GM12878 (cell line): ENCODE data around the gene GRIN2A. TPM values are rescaled to one million over a fixed set of nuclear protein-coding genes. Genes with fewer than 3 reads are reported as not detected.

Experiments used
- ATAC-seq: fragments of 200-7000 bp; cut with Tn5 transposase; 3 replicates; pipeline ENCODE4 v1.9.1; 2020; ENCODE audit warnings: mild to moderate bottlenecking, moderate library complexity
- BruUV-seq: library from RNA; stranded (reverse); fragments of 400-500 nt; replicated peaks from 2 replicates; lab custom pipeline; 2021; lab: Mats Ljungman, UMichigan
- CTCF ChIA-PET: fragments of 300-600 bp; sonication (Branson Sonifier 250); formaldehyde crosslinking; extraction: SDS; loops from one replicate; lab custom pipeline; 2021; ENCODE audit warnings: inconsistent platforms; lab: Yijun Ruan, JAX
- POLR2A ChIA-PET: fragments of 350-600 bp; formaldehyde crosslinking; extraction: SDS; loops from one replicate; lab custom pipeline; 2021; ENCODE audit warnings: inconsistent platforms; lab: Charles Lee
- RAD21 ChIA-PET: fragments of 300-600 bp; sonication (Branson Sonifier 250); formaldehyde crosslinking; loops from one replicate; lab custom pipeline; 2023; ENCODE audit warnings: antibody characterized with exemption; ENCODE audit not compliant: unreplicated experiment; lab: Charles Lee
- SMC1A ChIA-PET: fragments of 300-600 bp; sonication (Branson Sonifier 250); formaldehyde crosslinking; loops from one replicate; lab custom pipeline; 2023; ENCODE audit not compliant: unreplicated experiment, uncharacterized antibody; lab: Charles Lee
- DNase-seq: peaks from one replicate; pipeline ENCODE4 v3.0.0-alpha.2; 2011; ENCODE audit warnings: low read depth, low spot score
- FAIRE-seq: peaks from 3 replicates; lab custom pipeline; 2011; peaks lifted over from hg19 to GRCh38; lab: Jason Lieb, UNC
- H2AFZ ChIP-seq: 2 replicates; pipeline ENCODE4 v1.6.0; 2011; ENCODE audit warnings: low read depth, low read length, control low read depth; ENCODE audit not compliant: control insufficient read depth
- H3K27ac ChIP-seq: 2 replicates; pipeline ENCODE4 v1.5.1; 2011; ENCODE audit warnings: control low read depth; ENCODE audit not compliant: control insufficient read depth, insufficient read depth
- H3K27me3 ChIP-seq, 2 experiments: replicated peaks in 1 of 2; 2 replicates each; pipeline versions ENCODE4 v1.6.0 to v1.6.1; 2011; ENCODE audit warnings: low read length in 1 of 2; ENCODE audit not compliant: control insufficient read depth in 2 of 2, insufficient read depth in 2 of 2
- H3K36me3 ChIP-seq, 2 experiments: 2 replicates each; pipeline ENCODE4 v1.5.1; 2011; ENCODE audit warnings: low read length in 1 of 2; ENCODE audit not compliant: control insufficient read depth in 2 of 2, insufficient read depth in 2 of 2
- H3K4me1 ChIP-seq: 2 replicates; pipeline ENCODE4 v1.6.1; 2011; ENCODE audit warnings: mild to moderate bottlenecking, low read length, moderate library complexity, mixed read lengths; ENCODE audit not compliant: control insufficient read depth, insufficient read depth
- H3K4me2 ChIP-seq: 2 replicates; pipeline ENCODE4 v1.6.0; 2011; ENCODE audit warnings: control low read depth; ENCODE audit not compliant: control insufficient read depth, insufficient read depth
- H3K4me3 ChIP-seq: fragments of 200-600 bp; sonication (generic); 2 replicates; pipeline ENCODE4 v1.5.1; 2016
- H3K79me2 ChIP-seq: 2 replicates; pipeline ENCODE4 v1.6.0; 2011; ENCODE audit warnings: low read length; ENCODE audit not compliant: control insufficient read depth, insufficient read depth
- H3K9ac ChIP-seq: 2 replicates; pipeline ENCODE4 v1.8.0; 2011; ENCODE audit warnings: low read length, control low read depth, mixed read lengths; ENCODE audit not compliant: control insufficient read depth, insufficient read depth
- H3K9me3 ChIP-seq: replicated peaks from 3 replicates; pipeline ENCODE4 v1.5.1; 2011; ENCODE audit warnings: mild to moderate bottlenecking, low read length; ENCODE audit not compliant: control insufficient read depth, insufficient read depth
- H4K20me1 ChIP-seq: 2 replicates; pipeline ENCODE4 v1.6.0; 2011; ENCODE audit not compliant: control insufficient read depth, insufficient read depth
- CEBPB ChIP-seq, 2 experiments: fragments of 150-350 bp in 1 of 2; IDR thresholded peaks; 2 replicates each; pipeline ENCODE4 v1.6.1; 2012 to 2014; ENCODE audit warnings: low read depth in 2 of 2, low read length in 2 of 2, borderline replicate concordance in 1 of 2, inconsistent platforms in 1 of 2
- EP300 ChIP-seq, 2 experiments: fragments of 150-350 bp in 1 of 2; IDR thresholded peaks; 2 replicates each; pipeline ENCODE4 v1.6.1; 2011 to 2012; ENCODE audit warnings: low read depth in 2 of 2, low read length in 2 of 2, borderline replicate concordance in 1 of 2, improper control_type of control experiment in 1 of 2, inconsistent platforms in 1 of 2; ENCODE audit not compliant: control insufficient read depth in 1 of 2
- ESRRA ChIP-seq: IDR thresholded peaks from 2 replicates; pipeline ENCODE4 v1.6.1; 2012; ENCODE audit warnings: mild to moderate bottlenecking, low read length, improper control_type of control experiment
- GATAD2B ChIP-seq: fragments of 450-650 bp; conservative IDR thresholded peaks from 2 replicates; pipeline ENCODE4 v1.6.1; 2017; ENCODE audit warnings: low read depth, mild to moderate bottlenecking, moderate library complexity
- IRF4 ChIP-seq: IDR thresholded peaks from 2 replicates; pipeline ENCODE4 v1.6.1; 2011; ENCODE audit warnings: low read depth, low read length
- JUNB ChIP-seq: IDR thresholded peaks from 2 replicates; pipeline ENCODE4 v1.6.1; 2016; ENCODE audit warnings: antibody characterized with exemption, mild to moderate bottlenecking
- MEF2A ChIP-seq: IDR thresholded peaks from 2 replicates; pipeline ENCODE4 v1.6.1; 2011; ENCODE audit warnings: low read depth, mild to moderate bottlenecking, low read length, moderate library complexity; ENCODE audit not compliant: insufficient read depth
- MEF2B ChIP-seq: fragments of 450-650 bp; IDR thresholded peaks from 2 replicates; pipeline ENCODE4 v1.6.1; 2018; ENCODE audit warnings: mild to moderate bottlenecking, moderate library complexity; ENCODE audit not compliant: partially characterized antibody, poor library complexity, severe bottlenecking
- NBN ChIP-seq: fragments of 450-650 bp; IDR thresholded peaks from 2 replicates; pipeline ENCODE4 v1.6.1; 2016
- PAX5 ChIP-seq: IDR thresholded peaks from 2 replicates; pipeline ENCODE4 v1.6.1; 2011; ENCODE audit warnings: low read depth, low read length, borderline replicate concordance
- PAX8 ChIP-seq: fragments of 450-650 bp; IDR thresholded peaks from 2 replicates; pipeline ENCODE4 v1.6.1; 2017; ENCODE audit warnings: mild to moderate bottlenecking, moderate library complexity
- POLR2AphosphoS2 ChIP-seq: IDR thresholded peaks from 2 replicates; pipeline ENCODE4 v1.6.1; 2011; ENCODE audit warnings: low read depth, mild to moderate bottlenecking, low read length, improper control_type of control experiment, moderate library complexity
- POLR2AphosphoS5 ChIP-seq: IDR thresholded peaks from 2 replicates; pipeline ENCODE4 v1.6.1; 2011; ENCODE audit warnings: mild to moderate bottlenecking, low read length, inconsistent platforms
- SPI1 ChIP-seq: IDR thresholded peaks from 2 replicates; pipeline ENCODE4 v1.6.1; 2011; ENCODE audit warnings: low read depth, mild to moderate bottlenecking, low read length, moderate library complexity, borderline replicate concordance; ENCODE audit not compliant: insufficient read depth
- USF1 ChIP-seq: IDR thresholded peaks from 2 replicates; pipeline ENCODE4 v1.6.1; 2011; ENCODE audit warnings: borderline replicate concordance, low read depth, mild to moderate bottlenecking, moderate library complexity, mixed read lengths, low read length; ENCODE audit not compliant: insufficient read depth; ENCODE audit errors: extremely low read length
- ZBTB40 ChIP-seq: fragments of 450-650 bp; IDR thresholded peaks from 2 replicates; pipeline ENCODE4 v1.6.1; 2016; ENCODE audit warnings: mild to moderate bottlenecking, moderate library complexity, borderline replicate concordance
- WGBS: methylation state at CpG from one replicate; pipeline ENCODE4 v1.1.6; 2016; ENCODE audit warnings: low lambda C conversion rate; ENCODE audit not compliant: insufficient replicate concordance, insufficient coverage; ENCODE audit errors: missing lambda C conversion rate; 5-methylcytosine and 5-hydroxymethylcytosine counted together
- in situ Hi-C: fragments of 300-500 bp; cut with MboI; formaldehyde crosslinking; loops from 9 replicates; pipeline ENCODE4 v1.14.3; 2018; ENCODE audit warnings: mixed read lengths
- intact Hi-C: fragments of 100-400 bp; cut with micrococcal nuclease; formaldehyde crosslinking; loops from one replicate; pipeline ENCODE4 v1.14.2; 2022; ENCODE audit not compliant: unreplicated experiment
- polyA plus RNA-seq, 11 experiments: library from polyadenylated mRNA; depleted of rRNA in 4 of 11; unstranded in 6 of 11; stranded (reverse) in 5 of 11; fragments of >200 nt; fragmentation: Nextera tagmentation in 4 of 11; fragmentation: Illumina TruSeq in 1 of 11; extraction: Ambion mirVana in 4 of 11; extraction: Trizol in 1 of 11; gene quantifications; 1 replicate in 1 of 11; 2 replicates in 10 of 11; pipeline versions ENCODE4 v1.2.1 to v1.2.3, GENCODE V29; 2011 to 2016; ENCODE audit warnings: inconsistent platforms in 2 of 11, missing spikeins in 2 of 11, low read depth in 1 of 11
- total RNA-seq, 4 experiments: library from RNA; depleted of rRNA in 3 of 4; stranded (reverse); fragments of >200 nt in 3 of 4; fragmentation: Illumina TruSeq in 1 of 4; extraction: Trizol in 1 of 4; gene quantifications; 2 replicates each; pipeline versions ENCODE4 v1.2.1 to v1.2.3, GENCODE V29; 2013 to 2021
- TF ChIP-seq, protein P1 (sequence below): fragments of 450-650 bp; IDR thresholded peaks from 2 replicates; pipeline ENCODE4 v1.6.1; 2016; ENCODE audit warnings: mild to moderate bottlenecking

Gene GRIN2A
- total and polyA plus RNA-seq, 10 of the 15 experiments (the other 5 are each of a cell fraction or from before 2014, with no cell fraction given), result 2.4 to 13.3 (median 7.3) TPM

DNA sequence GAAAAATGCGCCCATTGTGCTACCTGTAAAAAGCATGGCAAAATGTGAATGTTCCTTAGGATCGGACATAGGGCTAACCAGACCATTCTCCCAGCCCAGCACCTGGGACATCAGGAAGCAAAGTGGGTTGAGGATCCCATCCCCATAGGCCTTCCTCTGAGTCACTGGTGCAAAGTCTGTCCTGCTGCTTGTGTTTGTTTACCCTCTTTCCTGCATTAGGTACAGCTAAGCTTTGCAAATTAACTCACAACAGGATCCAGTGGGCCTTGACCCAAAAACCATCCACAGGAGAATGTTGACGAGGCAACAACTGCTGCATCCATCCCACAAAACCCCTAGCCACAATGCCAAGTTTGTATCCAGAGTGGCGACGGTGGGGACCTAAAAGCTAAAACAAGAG, 106.2 kb downstream of the GRIN2A start:
- in situ Hi-C loops, result no loop called here
- ChIA-PET SMC1A (no interaction called here), RAD21 (no interaction called here), POLR2A (no interaction called here), CTCF (no interaction called here)
- FAIRE-seq (no peak), DNase-seq (no peak), ATAC-seq (no peak)
- no peak overlapping the region for H3K4me2 ChIP-seq
- no peaks in the 10 kb centered on the region for H3K79me2 ChIP-seq
- no peaks in the 10 kb centered on the region for H3K36me3 ChIP-seq
- WGBS, result 12% methylated on average over 5 of the region's 5 CpGs
- H3K4me1 ChIP-seq, result no peaks in the 10 kb centered on the region
- no peaks in the 10 kb centered on the region for H3K27me3 ChIP-seq
- no peak overlapping the region for H3K4me3 ChIP-seq
- H3K9ac ChIP-seq, result no peak overlapping the region
- no peaks in the 10 kb centered on the region for H4K20me1 ChIP-seq
- no TSS peak for BruUV-seq
- H3K27ac ChIP-seq, result no peak overlapping the region
- TF ChIP-seq PAX5 (no peak), POLR2AphosphoS2 (no peak), PAX8 (no peak), USF1 (no peak), SPI1 (no peak), CEBPB (IDR thresholded peaks at IDR 0.05; ENCODE audit: borderline replicate concordance in 1 of 2, low read depth in 2 of 2, low read length in 2 of 2) (no peak), POLR2AphosphoS5 (no peak), EP300 (IDR thresholded peaks at IDR 0.05; ENCODE audit: borderline replicate concordance in 1 of 2, control insufficient read depth in 1 of 2, low read depth in 2 of 2, low read length in 2 of 2) (no peak), GATAD2B (no peak), IRF4 (no peak), ZBTB40 (no peak), MEF2A (no peak), MEF2B (no peak), ESRRA (no peak), JUNB (no peak), NBN (no peak)
- TF ChIP-seq, protein P1, sequence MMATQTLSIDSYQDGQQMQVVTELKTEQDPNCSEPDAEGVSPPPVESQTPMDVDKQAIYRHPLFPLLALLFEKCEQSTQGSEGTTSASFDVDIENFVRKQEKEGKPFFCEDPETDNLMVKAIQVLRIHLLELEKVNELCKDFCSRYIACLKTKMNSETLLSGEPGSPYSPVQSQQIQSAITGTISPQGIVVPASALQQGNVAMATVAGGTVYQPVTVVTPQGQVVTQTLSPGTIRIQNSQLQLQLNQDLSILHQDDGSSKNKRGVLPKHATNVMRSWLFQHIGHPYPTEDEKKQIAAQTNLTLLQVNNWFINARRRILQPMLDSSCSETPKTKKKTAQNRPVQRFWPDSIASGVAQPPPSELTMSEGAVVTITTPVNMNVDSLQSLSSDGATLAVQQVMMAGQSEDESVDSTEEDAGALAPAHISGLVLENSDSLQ, result no peak
- TF ChIP-seq, all 136 proteins: peak for 0
- Histone ChIP-seq H3K9me3 (no peaks in the 10 kb centered on the region), H2AFZ (no peak overlapping the region)
- intact Hi-C loops, result no loop called here
